GM12801 (cell line): ENCODE data around the gene CBX4.

Source experiments
- CTCF ChIP-seq: IDR thresholded peaks from one replicate; pipeline ENCODE4 v1.5.1; 2011; ENCODE audit warnings: control low read depth; ENCODE audit not compliant: insufficient read length; ENCODE audit errors: extremely low read depth

The CBX4 gene

DNA sequence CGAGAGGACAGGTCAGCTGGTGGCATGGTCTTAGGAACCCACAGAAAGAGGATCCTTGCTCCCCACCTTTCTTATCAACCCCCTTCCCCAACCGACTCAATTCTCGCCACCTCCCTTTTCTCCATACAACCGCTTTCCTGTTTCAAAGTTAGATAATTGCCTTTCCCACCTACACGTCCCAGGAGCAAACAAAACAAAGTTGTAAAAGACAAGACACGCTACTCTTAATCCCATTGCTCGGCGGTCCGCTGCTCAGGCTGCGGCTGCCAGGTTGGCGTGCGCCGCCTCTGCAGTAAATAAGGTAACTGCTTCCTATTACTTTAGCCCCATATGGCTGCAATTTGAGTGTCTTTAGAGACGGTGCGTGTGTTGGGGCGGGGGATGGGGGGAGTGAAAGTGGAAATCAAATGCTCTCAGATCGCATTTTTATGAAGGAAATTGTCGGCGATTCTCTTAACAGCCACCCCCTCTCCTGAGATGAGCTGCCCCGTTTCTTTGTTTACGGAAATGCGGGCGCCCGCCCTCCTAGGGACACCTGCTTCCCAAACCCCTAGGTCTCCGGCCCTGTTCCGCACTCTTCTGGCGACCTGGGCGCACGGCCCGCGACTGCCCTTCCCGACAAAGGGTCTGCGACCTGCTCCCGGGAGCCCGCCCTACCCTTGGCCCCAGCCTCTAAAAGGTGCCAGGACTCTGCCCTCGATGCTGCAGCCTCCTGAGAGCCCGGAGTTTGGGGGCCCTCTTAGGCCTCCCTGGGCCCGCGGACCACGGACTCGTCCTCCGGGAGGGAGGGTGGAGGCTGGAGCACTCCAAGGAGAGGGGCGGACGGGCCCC lies 38.7 kb downstream of the CBX4 start:
- no peak for TF ChIP-seq CTCF

- TF ChIP-seq CTCF, result no peak
These were observed 39.5 kb downstream of the CBX4 start for GRCh38 chr17:79799538-79800324.

DNA sequence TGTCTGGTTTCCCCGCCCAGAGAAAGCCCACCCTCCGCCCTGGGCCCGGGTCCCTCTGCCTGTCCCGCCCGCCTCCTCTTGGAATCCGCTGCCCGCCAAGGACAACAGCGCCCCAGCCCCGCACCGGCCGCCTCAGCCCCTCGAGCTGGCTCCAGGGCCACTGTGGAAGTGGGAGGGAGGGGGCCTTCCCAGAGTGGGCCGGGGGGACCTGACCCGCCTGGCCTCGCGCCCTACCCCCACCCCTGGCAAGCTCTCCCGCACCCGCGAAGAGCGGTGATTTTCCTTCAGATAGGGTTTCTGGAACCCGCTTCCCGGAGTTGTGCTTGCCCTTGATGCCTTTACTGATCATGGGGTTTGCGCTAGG lies 40.1 kb downstream of the CBX4 start:
- TF ChIP-seq CTCF, result no peak

DNA sequence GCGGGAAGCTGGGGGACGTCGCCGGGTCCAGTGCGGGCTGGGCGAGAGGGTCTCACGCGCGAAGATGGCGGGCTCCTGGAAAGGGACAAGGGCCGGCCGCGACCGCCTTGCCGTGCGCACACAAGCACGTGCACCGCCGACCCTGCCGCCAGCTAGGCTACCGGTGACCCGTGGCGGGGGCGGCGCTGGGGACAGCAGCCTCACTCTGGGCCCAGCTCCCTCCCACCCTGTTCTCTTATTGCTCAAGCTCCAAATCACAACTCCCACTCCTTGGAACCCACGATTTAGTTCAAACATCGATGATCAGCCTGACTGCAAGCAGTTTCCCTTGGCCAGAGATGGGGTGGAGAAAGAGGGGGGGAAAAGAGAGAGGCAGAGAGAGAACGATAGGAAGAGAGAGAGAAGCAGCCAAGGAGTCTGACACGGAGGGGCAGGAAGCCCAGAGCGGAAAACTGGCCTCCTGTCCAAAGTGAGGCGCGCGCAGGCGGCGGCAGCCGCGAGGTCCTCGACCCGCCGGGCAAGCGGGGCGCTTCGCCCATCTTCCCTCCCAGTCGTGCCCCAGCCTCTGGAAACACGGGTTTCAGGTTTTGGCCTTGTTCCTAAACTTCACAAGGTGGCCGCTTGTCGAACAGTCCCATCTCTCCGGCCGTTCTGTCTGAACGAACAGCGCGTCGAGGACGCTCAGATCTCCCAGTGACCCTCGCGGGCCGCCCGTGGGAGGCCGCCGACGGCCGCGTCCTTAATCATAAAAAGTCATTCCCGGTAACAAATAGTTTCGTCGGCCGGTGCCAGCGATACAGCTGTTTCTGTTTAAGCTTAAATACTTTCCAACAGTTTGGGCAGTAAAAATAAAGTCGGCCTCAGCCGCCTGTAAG lies 40.7 kb downstream of the CBX4 start:
- no peak for TF ChIP-seq CTCF

DNA sequence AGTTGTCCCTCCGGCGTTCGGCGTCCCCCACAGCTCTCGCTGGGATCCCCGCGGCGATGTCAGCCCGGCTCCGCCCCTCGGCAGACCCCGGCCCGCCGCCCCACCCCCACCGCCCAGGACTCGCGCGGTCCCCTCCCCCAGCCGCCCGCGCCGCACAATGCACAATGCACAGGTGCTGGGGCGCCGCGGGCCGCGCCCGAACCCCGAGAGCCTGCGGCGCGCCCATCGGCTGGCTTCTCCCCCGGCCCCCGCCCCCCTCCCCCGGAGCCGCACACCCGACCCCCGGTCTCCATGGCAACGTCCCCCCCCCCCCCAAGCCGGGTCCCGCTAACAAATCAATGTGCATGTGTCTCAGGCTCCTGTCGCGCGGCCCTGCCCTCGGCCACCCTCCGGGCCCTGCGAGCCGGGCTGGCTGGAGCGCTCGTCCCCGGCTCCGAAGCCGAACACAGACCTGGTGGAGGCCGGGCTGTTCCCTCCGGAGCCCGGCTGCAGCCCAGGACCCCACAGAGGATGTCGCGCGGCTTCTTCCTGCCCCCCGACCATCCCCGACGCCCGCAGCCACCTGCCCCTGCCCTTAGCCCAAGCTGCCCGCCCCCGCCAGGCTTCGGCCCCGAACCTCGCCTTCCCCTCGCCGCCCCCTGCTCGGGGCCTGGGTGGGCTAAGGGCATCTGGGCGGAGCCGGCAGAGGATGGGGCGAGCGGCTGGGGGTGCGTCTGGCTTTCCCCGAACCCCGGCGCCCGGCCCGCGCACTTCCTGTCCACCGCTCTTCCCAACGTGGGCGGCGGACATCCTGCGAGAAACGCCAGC lies 41.5 kb downstream of the CBX4 start:
- TF ChIP-seq CTCF, result no peak

- no peak for TF ChIP-seq CTCF
These were observed 42.3 kb downstream of the CBX4 start, which contains the start of gene CBX8 for GRCh38 chr17:79796763-79797491. Gene CBX8, minus strand, starts transcription at chr17:79797077. Its CDS starts 79 bp downstream, at chr17:79796998.
